BJ (cell line): ENCODE data around the gene CLDN7. TPM values are rescaled to one million over a fixed set of nuclear protein-coding genes. Genes with fewer than 3 reads are reported as not detected.

Experiments used
- CTCF ChIA-PET: fragments of 350-600 bp; formaldehyde crosslinking; extraction: SDS; loops from one replicate; lab custom pipeline; 2021; ENCODE audit warnings: antibody characterized with exemption, inconsistent platforms; lab: Yijun Ruan, JAX
- POLR2A ChIA-PET: fragments of 300-600 bp; sonication (Branson Sonifier 250); formaldehyde crosslinking; extraction: SDS; loops from one replicate; lab custom pipeline; 2021; ENCODE audit warnings: antibody characterized with exemption; lab: Charles Lee
- DNase-seq: peaks from one replicate; pipeline ENCODE4 v3.0.0-alpha.2; 2011; ENCODE audit warnings: low read depth
- H3K27me3 ChIP-seq: 2 replicates; pipeline ENCODE4 v1.6.0; 2011; ENCODE audit warnings: low read length; ENCODE audit not compliant: control insufficient read depth, insufficient read depth
- H3K36me3 ChIP-seq: 2 replicates; pipeline ENCODE4 v1.5.1; 2011; ENCODE audit warnings: low read length; ENCODE audit not compliant: control insufficient read depth, insufficient read depth
- H3K4me3 ChIP-seq: 2 replicates; pipeline ENCODE4 v1.5.1; 2011; ENCODE audit warnings: low read depth, mild to moderate bottlenecking, control low read depth, low read length
- polyA plus RNA-seq: library from polyadenylated mRNA; depleted of rRNA; stranded (reverse); fragments of >200 nt; gene quantifications from 2 replicates; pipeline ENCODE4 v1.2.3, GENCODE V29; 2011
- TF ChIP-seq, protein P1 (sequence below): IDR thresholded peaks from 2 replicates; pipeline ENCODE4 v1.5.1; 2011; ENCODE audit warnings: low read depth, mild to moderate bottlenecking, control low read depth, inconsistent platforms, low read length, moderate library complexity; ENCODE audit not compliant: insufficient read depth

The CLDN7 gene
- polyA plus RNA-seq, 1 experiment = 2.1 TPM

DNA sequence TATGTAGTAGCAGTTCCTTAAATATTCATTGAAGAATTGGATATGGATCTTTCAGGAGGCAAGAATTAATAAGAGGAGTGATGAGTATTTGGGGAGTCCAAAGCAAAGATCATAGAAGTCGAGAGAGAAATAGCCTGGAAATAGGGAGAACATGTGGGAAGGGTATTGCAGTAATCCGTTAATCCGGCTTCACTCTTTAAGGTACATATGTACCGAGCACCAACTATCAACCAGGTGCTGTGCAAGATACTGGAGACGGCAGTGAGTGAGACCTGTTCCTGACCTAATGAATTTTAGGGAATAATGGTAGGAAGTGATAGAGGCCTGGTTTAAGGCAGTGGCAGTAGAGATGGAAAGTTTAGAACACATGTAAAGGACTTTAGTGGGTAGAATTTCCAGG lies 9.2 kb downstream of the CLDN7 start:
- CTCF ChIA-PET = no interaction called here
- no peaks in the 10 kb centered on the region for H3K27me3 ChIP-seq
- TF ChIP-seq, protein P1, sequence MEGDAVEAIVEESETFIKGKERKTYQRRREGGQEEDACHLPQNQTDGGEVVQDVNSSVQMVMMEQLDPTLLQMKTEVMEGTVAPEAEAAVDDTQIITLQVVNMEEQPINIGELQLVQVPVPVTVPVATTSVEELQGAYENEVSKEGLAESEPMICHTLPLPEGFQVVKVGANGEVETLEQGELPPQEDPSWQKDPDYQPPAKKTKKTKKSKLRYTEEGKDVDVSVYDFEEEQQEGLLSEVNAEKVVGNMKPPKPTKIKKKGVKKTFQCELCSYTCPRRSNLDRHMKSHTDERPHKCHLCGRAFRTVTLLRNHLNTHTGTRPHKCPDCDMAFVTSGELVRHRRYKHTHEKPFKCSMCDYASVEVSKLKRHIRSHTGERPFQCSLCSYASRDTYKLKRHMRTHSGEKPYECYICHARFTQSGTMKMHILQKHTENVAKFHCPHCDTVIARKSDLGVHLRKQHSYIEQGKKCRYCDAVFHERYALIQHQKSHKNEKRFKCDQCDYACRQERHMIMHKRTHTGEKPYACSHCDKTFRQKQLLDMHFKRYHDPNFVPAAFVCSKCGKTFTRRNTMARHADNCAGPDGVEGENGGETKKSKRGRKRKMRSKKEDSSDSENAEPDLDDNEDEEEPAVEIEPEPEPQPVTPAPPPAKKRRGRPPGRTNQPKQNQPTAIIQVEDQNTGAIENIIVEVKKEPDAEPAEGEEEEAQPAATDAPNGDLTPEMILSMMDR = no peak
- H3K4me3 ChIP-seq = peak overlapping the region; percentile 78
- no peak for DNase-seq
- peaks cover 9% of the 10 kb centered on the region; the same call in 1 of the 2 replicates for H3K36me3 ChIP-seq
- POLR2A ChIA-PET = no interaction called here

DNA sequence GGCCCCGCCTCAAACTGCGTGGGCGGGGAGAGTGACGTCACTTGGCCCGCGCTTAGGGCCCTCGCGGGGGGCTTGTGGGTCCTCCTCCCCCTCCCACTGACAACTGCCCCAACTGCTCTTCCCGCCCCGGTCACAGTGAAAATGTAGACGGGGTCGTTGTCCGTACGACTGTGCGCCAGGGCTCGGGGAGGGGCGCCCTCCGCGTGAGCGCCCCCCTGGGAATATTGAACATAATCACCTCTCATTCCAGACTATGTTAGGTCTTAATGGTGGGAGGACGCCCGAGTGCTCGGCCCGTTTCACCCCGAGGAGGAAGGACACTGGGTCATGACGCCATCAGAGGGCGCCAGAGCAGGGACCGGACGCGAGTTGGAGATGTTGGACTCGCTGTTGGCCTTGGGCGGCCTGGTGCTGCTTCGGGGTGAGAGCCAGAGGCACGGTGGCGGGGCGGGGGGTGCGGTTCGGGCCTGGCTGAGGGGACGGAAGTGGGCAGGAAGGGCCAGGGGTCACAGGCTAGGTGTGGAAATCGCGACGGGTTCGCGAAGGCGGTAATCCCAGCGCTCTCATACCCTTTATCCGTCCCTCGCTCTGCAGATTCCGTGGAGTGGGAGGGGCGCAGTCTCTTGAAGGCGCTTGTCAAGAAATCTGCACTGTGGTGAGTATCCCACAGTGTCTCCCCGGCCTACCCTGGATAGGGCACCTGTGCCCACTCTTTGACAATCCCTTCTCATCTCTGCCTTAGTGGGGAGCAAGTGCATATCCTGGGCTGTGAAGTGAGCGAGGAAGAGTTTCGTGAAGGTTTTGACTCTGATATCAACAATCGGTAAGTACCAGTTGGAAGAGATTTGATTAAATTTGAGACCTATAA lies 9.9 kb downstream of the CLDN7 start, which contains the start of gene ELP5:
Gene ELP5, plus strand, starts transcription at position 40 of the 868 bp plus-strand sequence. Its CDS starts 336 bp downstream, at position 376.
- TF ChIP-seq, protein P1 = no peak; the same call in 1 of the 2 replicates
- CTCF ChIA-PET = interaction anchor here (0.7 to 1.0 kb wide), 2 partner anchors 18 to 44 kb away, joined by 3 read pairs; partner anchors contain the start of gene DVL2
- Histone ChIP-seq H3K27me3 (no peaks in the 10 kb centered on the region), H3K4me3 (peak within 1 kb of the TSS; percentile 78), H3K36me3 (peaks cover 9% of the 10 kb centered on the region; the same call in 1 of the 2 replicates)
- DNase-seq = peak; percentile 57
- POLR2A ChIA-PET = interaction anchor here (1.0 kb wide), 2 partner anchors 10 to 35 kb away, joined by 4 to 6 read pairs; partner anchors contain the start of gene GABARAP

DNA sequence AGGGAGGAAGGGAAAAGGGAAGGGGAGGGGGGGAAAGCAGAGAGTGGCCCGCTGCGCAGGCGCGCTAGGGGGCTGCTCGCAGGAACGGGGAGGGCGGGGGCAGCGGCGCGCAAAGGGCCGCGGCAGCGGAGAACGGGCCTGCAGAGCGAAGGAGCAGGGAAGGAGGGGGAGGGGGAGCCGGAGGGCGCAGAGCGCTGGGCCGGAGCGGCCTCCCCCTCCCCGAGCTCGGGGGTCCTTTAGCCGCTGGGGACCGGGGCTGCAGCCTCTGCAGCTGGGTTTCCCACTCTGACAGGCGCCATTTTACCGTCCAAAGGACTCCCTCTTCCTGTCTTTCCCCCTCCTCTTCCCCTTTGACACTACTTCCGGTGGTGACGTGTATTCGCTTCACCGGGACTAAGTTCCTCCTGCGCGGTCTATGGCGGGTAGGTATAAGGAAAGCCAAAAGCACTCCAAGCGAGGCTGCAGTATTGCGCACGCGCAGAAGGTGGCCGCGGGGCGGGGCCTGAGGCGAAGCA lies 10.6 kb downstream of the CLDN7 start, which contains the start of gene CTDNEP1:
Gene CTDNEP1, minus strand, starts transcription at position 74 of the 515 bp plus-strand sequence. CDS start 438 bp downstream, outside the sequence.
- peaks cover 7% of the 10 kb centered on the region; the same call in 1 of the 2 replicates for H3K36me3 ChIP-seq
- H3K4me3 ChIP-seq = peak within 1 kb of the TSS; percentile 78
- H3K27me3 ChIP-seq = no peaks in the 10 kb centered on the region
- POLR2A ChIA-PET = interaction anchor here (0.6 to 1.0 kb wide), 4 partner anchors 9 to 34 kb away, joined by 3 to 6 read pairs (median 4); partner anchors contain the start of genes ACADVL, DLG4 and GABARAP
- DNase-seq = peak; percentile 98
- CTCF ChIA-PET = interaction anchor here (0.7 to 1.1 kb wide), 3 partner anchors 17 to 184 kb away, joined by 3 read pairs; partner anchors contain the start of gene DVL2
- TF ChIP-seq, protein P1 = no peak

DNA sequence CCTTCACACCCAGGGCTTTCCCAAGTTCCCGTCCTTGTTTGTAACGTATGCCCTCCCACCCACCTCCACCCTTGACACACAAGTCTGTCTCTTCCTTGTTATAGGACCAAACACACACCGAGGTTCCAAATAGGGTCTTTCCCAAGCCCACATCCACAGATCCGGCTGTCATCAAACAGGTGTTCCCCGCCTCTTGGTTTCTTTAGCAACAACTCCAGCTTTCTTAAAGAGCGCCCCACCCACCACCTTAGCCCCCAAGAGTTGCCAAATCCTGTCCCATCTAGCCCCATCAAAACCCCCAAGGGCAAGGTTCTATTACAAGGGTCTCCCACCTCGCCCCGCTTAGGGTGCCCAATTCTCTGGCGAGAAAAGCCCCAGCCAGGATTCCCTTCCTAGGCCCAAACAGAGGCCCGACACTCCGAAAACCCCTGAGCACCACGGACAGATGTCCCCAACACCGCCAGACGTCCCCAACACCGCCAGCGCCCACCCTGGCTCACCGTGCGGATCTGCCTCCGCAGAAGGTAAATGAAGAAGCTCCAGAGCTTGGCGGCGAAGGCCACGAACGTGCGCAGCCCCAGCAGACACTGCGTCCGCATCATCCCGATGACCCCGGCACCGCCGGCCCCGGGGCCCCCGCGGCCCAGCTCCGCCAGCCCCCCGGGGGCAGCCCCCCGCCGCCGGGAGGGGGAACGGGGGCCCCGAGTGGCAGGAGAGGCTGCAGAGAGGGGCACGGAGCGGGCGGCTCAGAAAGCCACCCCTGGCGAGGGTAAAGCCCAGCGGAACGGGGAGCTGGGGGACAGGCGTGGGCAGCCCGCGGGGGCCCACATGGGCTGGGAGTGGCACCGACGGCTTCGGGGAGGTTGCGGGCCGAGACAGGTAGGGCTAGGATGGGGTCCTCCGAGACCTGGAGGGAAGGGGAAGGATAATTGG lies 11.3 kb downstream of the CLDN7 start:
- no peak for DNase-seq
- ChIA-PET CTCF (interaction anchor here (0.7 to 1.1 kb wide), 7 partner anchors 16 to 435 kb away, joined by 3 to 4 read pairs (median 3); partner anchors contain the start of gene DVL2), POLR2A (interaction anchor here (0.6 to 1.0 kb wide), 4 partner anchors 8 to 33 kb away, joined by 3 to 6 read pairs (median 4); partner anchors contain the start of genes ACADVL, DLG4 and GABARAP)
- TF ChIP-seq, protein P1 = no peak
- Histone ChIP-seq H3K4me3 (peak overlapping the region; percentile 78), H3K36me3 (peaks cover 8% of the 10 kb centered on the region; the same call in 1 of the 2 replicates), H3K27me3 (no peaks in the 10 kb centered on the region)
